Right cardiac atrium (tissue), 5 donors: ENCODE data around the gene EDC4. TPM values are rescaled to one million over a fixed set of nuclear protein-coding genes. Genes with fewer than 3 reads are reported as not detected.

Source experiments
- ATAC-seq, 2 donors: fragments of 200-7000 bp; cut with Tn5 transposase; one replicate each; pipeline versions ENCODE4 v1.8.0 to v1.9.1; 2020; ENCODE audit warnings: moderate library complexity in 2 of 2, mild to moderate bottlenecking in 1 of 2
- DNase-seq, 3 donors: peaks; one replicate each; pipeline ENCODE4 v3.0.0-alpha.2; 2020
- H3K27ac ChIP-seq: one replicate; pipeline ENCODE4 v1.5.1; 2013; ENCODE audit warnings: mild to moderate bottlenecking, low read length, control low read depth, moderate library complexity
- H3K27me3 ChIP-seq: one replicate; pipeline ENCODE4 v1.6.1; 2013; ENCODE audit not compliant: control insufficient read depth, insufficient read depth
- H3K4me1 ChIP-seq: one replicate; pipeline ENCODE4 v1.6.1; 2013; ENCODE audit warnings: low read length; ENCODE audit not compliant: control insufficient read depth, insufficient read depth
- H3K4me3 ChIP-seq: one replicate; pipeline ENCODE4 v1.5.1; 2013; ENCODE audit warnings: low read length, control low read depth
- H3K9me3 ChIP-seq: one replicate; pipeline ENCODE4 v1.6.1; 2013; ENCODE audit warnings: low read length; ENCODE audit not compliant: control insufficient read depth
- WGBS: extraction: QIAGEN DNeasy Blood & Tissue Kit; methylation state at CpG from one replicate; pipeline ENCODE4 v1.1.7; 2013; 5-methylcytosine and 5-hydroxymethylcytosine counted together
- intact Hi-C, 4 donors: fragments of 100-400 bp; cut with DNase I; formaldehyde crosslinking; loops; one replicate each; pipeline versions ENCODE4 v1.11.0 to v1.14.0; 2022 to 2023
- polyA plus RNA-seq: library from polyadenylated mRNA; stranded (reverse); fragments of 200-250 nt; gene quantifications from one replicate; pipeline ENCODE4 v1.2.3, GENCODE V29; 2013
- total RNA-seq, 4 donors: library from RNA; stranded (reverse); fragmentation: NEBNext Ultra II Directional; extraction: Animal tissue kit (Norgen Biotek cat#: 25700); gene quantifications; one replicate each; pipeline ENCODE4 v1.2.1, GENCODE V29; 2021
- donor health status: healthy with polysubstance abuse.
- donor health status: DM: no; HTN: yes; CAD: no.
- donor health status: DM: no; HTN: no; CAD: no.
- donor health status: DM: no; HTN: yes; CAD: no; lungs with severe emphysema.
- donor health status: DM: yes; HTN: yes; CAD: no.

Gene EDC4
- total and polyA plus RNA-seq, 5 donors: 21.7 to 35.6 (median 30.1) TPM

GRCh38 chr16:67886387-67886786 is 13.5 kb downstream of the EDC4 start:
- Histone ChIP-seq H3K27me3 (no peaks in the 10 kb centered on the region), H3K9me3 (no peaks in the 10 kb centered on the region), H3K27ac (no peak overlapping the region), H3K4me3 (no peak overlapping the region), H3K4me1 (peaks cover 3% of the 10 kb centered on the region)
- intact Hi-C loops: loop anchor here in 1 of 4 donors (10.0 kb wide), 1 partner anchor 148 kb away; no protein-coding TSS in a partner anchor
- DNase-seq (peak in 1 of 3 donors; percentile 13), ATAC-seq (no peak)
- 92% methylated on average over 5 of the region's 5 CpGs for WGBS

- ATAC-seq (no peak), DNase-seq (no peak)
- Histone ChIP-seq H3K4me1 (no peaks in the 10 kb centered on the region), H3K27me3 (no peaks in the 10 kb centered on the region), H3K4me3 (no peak overlapping the region), H3K27ac (no peak overlapping the region), H3K9me3 (no peaks in the 10 kb centered on the region)
- WGBS: 84% methylated on average over 3 of the region's 3 CpGs
- intact Hi-C loops: loop anchor here in 1 of 4 donors (10.0 kb wide), 1 partner anchor 146 kb away; no protein-coding TSS in a partner anchor
Measured at GRCh38 chr16:67888331-67888730, 15.5 kb downstream of the EDC4 start.

GRCh38 chr16:67892375-67892774 is 19.5 kb downstream of the EDC4 start:
- intact Hi-C loops: no loop called here
- H3K27me3 ChIP-seq: no peaks in the 10 kb centered on the region
- DNase-seq: no peak
- WGBS: 68% methylated on average over 5 of the region's 5 CpGs
- no peaks in the 10 kb centered on the region for H3K9me3 ChIP-seq
- peaks cover 3% of the 10 kb centered on the region for H3K4me1 ChIP-seq
- peak overlapping the region; percentile 68 for H3K4me3 ChIP-seq
- no peak overlapping the region for H3K27ac ChIP-seq
- no peak for ATAC-seq

- peak within 1 kb of the TSS; percentile 68 for H3K4me3 ChIP-seq
- H3K27me3 ChIP-seq: no peaks in the 10 kb centered on the region
- H3K4me1 ChIP-seq: peaks cover 3% of the 10 kb centered on the region
- no peaks in the 10 kb centered on the region for H3K9me3 ChIP-seq
- DNase-seq (peak; percentile 97 to 99 (median 99)), ATAC-seq (peak; percentile 94 to 97)
- H3K27ac ChIP-seq: peak within 1 kb of the TSS; percentile 98
- intact Hi-C loops: no loop called here
- WGBS: under 1% methylated on average over 90 of the region's 90 CpGs
Measured at GRCh38 chr16:67892899-67893742, 20.3 kb downstream of the EDC4 start, which contains the start of gene PSKH1. Gene PSKH1 (plus strand): TSS chr16:67893254. CDS start chr16:67908750, 15,496 bp downstream.

GRCh38 chr16:67893743-67894399 is 21.0 kb downstream of the EDC4 start:
- 23% methylated on average over 14 of the region's 14 CpGs for WGBS
- peak overlapping the region; percentile 98 for H3K27ac ChIP-seq
- H3K27me3 ChIP-seq: no peaks in the 10 kb centered on the region
- DNase-seq: no peak
- intact Hi-C loops: no loop called here
- H3K4me3 ChIP-seq: peak overlapping the region; percentile 68
- peaks cover 3% of the 10 kb centered on the region for H3K4me1 ChIP-seq
- no peaks in the 10 kb centered on the region for H3K9me3 ChIP-seq
- no peak for ATAC-seq

GRCh38 chr16:67897231-67897630 is 24.4 kb downstream of the EDC4 start:
- whole genome bisulfite sequencing: 56% methylated on average over 3 of the region's 3 CpGs
- no peaks in the 10 kb centered on the region for H3K9me3 ChIP-seq
- H3K4me1 ChIP-seq: peaks cover 3% of the 10 kb centered on the region
- ATAC-seq (peak; percentile 69 to 82), DNase-seq (peak in 1 of 3 donors; percentile 44)
- H3K27me3 ChIP-seq: no peaks in the 10 kb centered on the region
- H3K4me3 ChIP-seq: no peak overlapping the region
- peak overlapping the region; percentile 24 for H3K27ac ChIP-seq
- intact Hi-C loops: no loop called here

- no peak for ATAC-seq
- WGBS: 96% methylated on average over 5 of the region's 5 CpGs
- intact Hi-C loops: no loop called here
Measured at GRCh38 chr16:67901734-67902133, 28.9 kb downstream of the EDC4 start.

GRCh38 chr16:67902831-67903230 is 30.0 kb downstream of the EDC4 start:
- Histone ChIP-seq H3K4me1 (no peaks in the 10 kb centered on the region), H3K27ac (no peak overlapping the region), H3K27me3 (no peaks in the 10 kb centered on the region), H3K9me3 (no peaks in the 10 kb centered on the region), H3K4me3 (no peak overlapping the region)
- DNase-seq (no peak), ATAC-seq (no peak)
- intact Hi-C loops: no loop called here
- 70% methylated on average over 4 of the region's 4 CpGs for WGBS

More at GRCh38 chr16:67901734-67902133, 28.9 kb downstream of the EDC4 start:
- Histone ChIP-seq H3K4me1 (no peaks in the 10 kb centered on the region), H3K27me3 (no peaks in the 10 kb centered on the region), H3K27ac (no peak overlapping the region), H3K4me3 (no peak overlapping the region), H3K9me3 (no peaks in the 10 kb centered on the region)
- DNase-seq: no peak

- H3K4me1 ChIP-seq: no peaks in the 10 kb centered on the region
- H3K27me3 ChIP-seq: no peaks in the 10 kb centered on the region
- ATAC-seq (no peak), DNase-seq (no peak)
- H3K9me3 ChIP-seq: no peaks in the 10 kb centered on the region
- intact Hi-C loops: no loop called here
- H3K27ac ChIP-seq: no peak overlapping the region
- 87% methylated on average over 11 of the region's 11 CpGs for WGBS
- no peak overlapping the region for H3K4me3 ChIP-seq
Measured at GRCh38 chr16:67907397-67908180, 34.7 kb downstream of the EDC4 start.

GRCh38 chr16:67909056-67909742 is 36.3 kb downstream of the EDC4 start:
- ATAC-seq (peak in 1 of 2 donors; percentile 26), DNase-seq (no peak)
- H3K27ac ChIP-seq: no peak overlapping the region
- WGBS: 94% methylated on average over 36 of the region's 36 CpGs
- H3K4me3 ChIP-seq: no peak overlapping the region
- H3K4me1 ChIP-seq: no peaks in the 10 kb centered on the region
- no peaks in the 10 kb centered on the region for H3K27me3 ChIP-seq
- intact Hi-C loops: no loop called here
- H3K9me3 ChIP-seq: no peaks in the 10 kb centered on the region
